NCI-H460 (cell line): Measurements from ENCODE around the gene APBB1IP. TPM values are rescaled to one million over a fixed set of nuclear protein-coding genes. Genes with fewer than 3 reads are reported as not detected.

Experiments used
- DNase-seq: peaks from one replicate; pipeline ENCODE4 v3.0.0-alpha.2; 2016; ENCODE audit warnings: low read depth; ENCODE audit errors: extremely low read depth
- total RNA-seq: library from RNA; depleted of rRNA; stranded (reverse); fragments of >200 nt; shearing (Covaris generic); gene quantifications from 2 replicates; pipeline ENCODE4 v1.2.3, GENCODE V29; 2014

Gene APBB1IP
- total RNA-seq, 1 experiment from 2014 or later: not detected

- no peak for DNase-seq
Observed at GRCh38 chr10:26505491-26505890, 67.3 kb downstream of the APBB1IP start.

- DNase-seq: no peak
Observed at GRCh38 chr10:26506736-26507135, 68.6 kb downstream of the APBB1IP start.

GRCh38 chr10:26507441-26507840 lies 69.3 kb downstream of the APBB1IP start:
- DNase-seq: no peak

DNA sequence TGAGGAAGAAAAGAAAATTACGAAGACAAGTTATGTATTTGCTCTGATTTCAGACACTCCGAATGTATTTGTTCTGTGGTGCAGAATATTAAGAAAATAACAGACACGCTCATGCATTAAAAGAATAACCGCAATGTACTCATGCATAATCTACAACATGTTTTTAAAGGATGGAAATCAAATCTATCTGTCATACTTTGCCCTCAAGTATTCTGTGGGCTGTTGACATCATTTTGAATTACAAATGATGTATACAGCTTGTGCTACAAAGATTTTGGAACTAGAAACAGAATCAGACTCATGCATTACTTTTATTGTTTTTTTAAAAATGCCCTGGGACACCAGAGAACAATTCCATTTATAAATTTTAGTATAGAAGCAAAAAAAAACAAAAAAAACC lies 69.9 kb downstream of the APBB1IP start:
- DNase-seq: no peak

DNA sequence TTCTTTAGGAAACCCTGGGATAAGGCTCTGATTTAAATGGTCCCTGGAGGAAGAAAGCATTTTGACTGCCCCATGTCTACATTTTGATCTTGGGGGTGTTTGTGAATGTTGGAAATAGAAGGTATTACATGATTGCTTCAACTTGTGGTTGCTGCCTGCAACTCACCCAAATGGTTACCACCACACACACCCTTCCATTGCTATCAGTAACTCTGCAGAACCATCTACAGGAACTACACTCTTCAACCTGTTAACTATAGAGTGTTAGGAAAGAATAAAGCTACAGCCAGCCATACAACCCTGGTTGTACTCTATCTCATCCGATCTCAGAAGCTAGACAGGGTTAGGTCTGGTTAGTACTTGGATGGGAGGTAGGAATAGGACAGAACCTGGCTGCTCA lies 71.2 kb downstream of the APBB1IP start:
- no peak for DNase-seq

GRCh38 chr10:26513101-26513500 lies 75.0 kb downstream of the APBB1IP start:
- DNase-seq: no peak

- DNase-seq: no peak
Observed at GRCh38 chr10:26516540-26517101, 78.5 kb downstream of the APBB1IP start.

GRCh38 chr10:26517141-26517867 lies 79.2 kb downstream of the APBB1IP start:
- no peak for DNase-seq

- no peak for DNase-seq
Observed at GRCh38 chr10:26519803-26520202, 81.7 kb downstream of the APBB1IP start.

DNA sequence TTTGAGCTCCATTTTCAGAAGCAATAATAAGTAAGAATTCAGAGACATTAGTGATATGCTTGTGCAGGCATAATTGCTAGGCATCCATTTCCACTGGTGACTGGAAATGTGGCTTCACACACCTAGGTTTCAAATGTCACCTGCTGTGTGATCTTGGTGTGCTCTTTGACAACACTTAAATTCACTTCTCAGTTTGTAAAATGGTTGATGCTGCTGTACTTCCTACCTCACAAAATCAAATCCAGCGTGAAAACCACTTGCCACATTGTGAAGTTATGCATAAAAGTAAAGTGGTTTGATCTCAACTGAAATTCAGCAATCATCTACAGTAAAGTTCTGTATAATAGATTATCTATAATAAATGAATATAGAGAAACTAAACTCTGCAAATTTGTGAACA lies 82.4 kb downstream of the APBB1IP start:
- DNase-seq: no peak

GRCh38 chr10:26524161-26524896 lies 86.2 kb downstream of the APBB1IP start:
- DNase-seq: no peak

- DNase-seq: no peak
Observed at GRCh38 chr10:26525586-26525985, 87.4 kb downstream of the APBB1IP start.

- no peak for DNase-seq
Observed at GRCh38 chr10:26527018-26527417, 88.9 kb downstream of the APBB1IP start.

DNA sequence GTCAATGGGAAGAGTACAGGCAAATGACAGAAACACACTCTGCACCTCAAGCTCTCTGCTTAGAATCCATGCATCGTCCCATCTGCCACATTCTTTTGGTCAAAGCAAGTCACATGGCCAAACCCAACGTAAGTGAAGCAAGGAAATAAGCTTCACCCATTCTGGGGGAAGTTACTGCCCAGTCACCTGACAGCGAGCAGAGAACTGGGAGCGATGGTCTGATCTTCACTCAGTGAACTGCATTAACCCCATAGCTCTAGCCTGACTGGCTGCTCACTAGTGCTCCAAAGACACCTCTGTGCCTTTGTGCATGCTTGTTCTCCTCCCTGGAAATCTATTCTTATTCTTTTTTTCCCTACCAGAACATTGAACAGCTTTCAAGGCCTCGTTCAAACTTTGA lies 89.9 kb downstream of the APBB1IP start:
- no peak for DNase-seq

GRCh38 chr10:26528715-26529393 lies 90.7 kb downstream of the APBB1IP start:
- no peak for DNase-seq

DNA sequence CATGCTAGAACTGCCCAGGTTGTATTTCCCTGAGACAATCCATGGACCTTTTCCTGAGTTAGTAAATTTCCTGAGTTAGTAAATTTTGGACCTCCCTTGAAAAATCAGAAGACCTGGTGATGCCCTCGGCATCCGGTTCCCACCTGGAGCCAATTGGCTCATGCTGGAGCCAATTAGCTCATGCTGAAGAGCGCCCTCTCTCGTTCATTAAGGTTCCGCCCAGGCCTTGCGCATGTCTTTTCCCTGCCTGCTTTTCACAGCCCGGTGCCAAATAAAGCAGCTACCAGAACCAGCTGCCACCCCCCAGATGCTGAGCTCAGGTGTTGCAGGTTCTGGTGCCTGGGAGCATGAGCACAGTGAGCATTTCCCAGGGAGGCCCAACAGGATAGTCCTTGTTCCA lies 96.2 kb downstream of the APBB1IP start:
- DNase-seq: no peak

GRCh38 chr10:26540601-26541000 lies 102.5 kb downstream of the APBB1IP start:
- DNase-seq: no peak

DNA sequence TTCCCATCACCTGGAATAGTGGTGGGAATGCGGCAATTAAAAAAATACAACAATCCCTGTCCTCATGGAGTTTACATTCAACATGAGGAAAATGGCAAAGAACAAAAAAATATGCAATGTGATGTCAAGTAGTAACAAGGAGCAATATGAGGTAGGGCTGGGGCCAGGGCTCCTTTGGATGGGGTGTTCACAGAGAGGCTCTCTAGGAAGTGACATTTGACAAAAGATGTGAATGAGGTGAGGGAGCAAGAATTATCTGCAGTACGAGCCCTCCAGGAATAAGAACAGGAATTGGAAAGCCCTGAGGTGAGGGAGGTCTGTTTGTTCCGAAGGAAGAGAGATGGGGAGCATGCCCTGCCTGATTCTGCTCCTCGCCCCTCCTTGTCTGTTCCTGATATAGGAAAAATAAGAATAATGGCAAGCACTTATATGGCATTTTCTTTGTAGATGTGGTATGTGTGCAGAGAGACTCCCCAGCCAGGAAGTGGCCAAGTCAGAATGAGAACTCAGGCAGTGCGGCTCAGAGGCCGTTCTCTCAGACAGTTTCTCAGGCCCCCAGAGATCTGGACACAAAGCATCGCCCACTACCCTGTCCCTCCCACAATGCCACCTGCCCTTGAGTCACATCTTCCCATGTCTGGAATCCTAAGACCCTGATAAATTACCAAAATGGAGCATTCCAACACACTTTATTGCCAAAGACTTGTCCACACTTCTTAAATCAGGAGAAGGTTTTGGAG lies 105.6 kb downstream of the APBB1IP start:
- DNase-seq: no peak

- no peak for DNase-seq
Observed at GRCh38 chr10:26544932-26545331, 106.8 kb downstream of the APBB1IP start.

- DNase-seq: no peak
Observed at GRCh38 chr10:26550774-26551526, 112.8 kb downstream of the APBB1IP start.
